GM18858 (cell line): ENCODE measurements around the gene JAK1.

Experiments used
- ATAC-seq: cut with Tn5 transposase; IDR thresholded peaks from one replicate; pipeline ENCODE4 v1.9.1; 2021; ENCODE audit not compliant: unreplicated experiment

Gene JAK1

GRCh38 chr1:64980745-64981600 lies 14.6 kb upstream of the JAK1 start:
- ATAC-seq, result no peak

GRCh38 chr1:64979358-64979757 lies 13.0 kb upstream of the JAK1 start:
- no peak for ATAC-seq

GRCh38 chr1:64976361-64976760 lies 10.0 kb upstream of the JAK1 start:
- ATAC-seq, result no peak

GRCh38 chr1:64975740-64976139 lies 9.4 kb upstream of the JAK1 start:
- ATAC-seq, result no peak

- no peak for ATAC-seq
Measured at GRCh38 chr1:64975127-64975526, 8.8 kb upstream of the JAK1 start.

- no peak for ATAC-seq
Measured at GRCh38 chr1:64974288-64974825, 8.0 kb upstream of the JAK1 start.

- ATAC-seq, result no peak
Measured at GRCh38 chr1:64973061-64973647, 6.8 kb upstream of the JAK1 start.

GRCh38 chr1:64969305-64970046 lies 3.1 kb upstream of the JAK1 start:
- no peak for ATAC-seq

GRCh38 chr1:64967381-64967780 lies 1.0 kb upstream of the JAK1 start:
- ATAC-seq, result no peak

GRCh38 chr1:64965366-64966157 lies 787 bp downstream of the JAK1 start:
- peak; percentile 26 for ATAC-seq

GRCh38 chr1:64963466-64963865 lies 2.9 kb downstream of the JAK1 start:
- no peak for ATAC-seq

- ATAC-seq, result no peak
Measured at GRCh38 chr1:64962441-64962840, 3.9 kb downstream of the JAK1 start.

- ATAC-seq, result no peak
Measured at GRCh38 chr1:64961923-64962322, 4.4 kb downstream of the JAK1 start.

- ATAC-seq, result peak; percentile 64
Measured at GRCh38 chr1:64960731-64961130, 5.6 kb downstream of the JAK1 start.

GRCh38 chr1:64959986-64960385 lies 6.4 kb downstream of the JAK1 start:
- ATAC-seq, result no peak

- peak; percentile 85 for ATAC-seq
Measured at GRCh38 chr1:64956733-64957441, 9.5 kb downstream of the JAK1 start.

- no peak for ATAC-seq
Measured at GRCh38 chr1:64956010-64956640, 10.2 kb downstream of the JAK1 start.

- ATAC-seq, result no peak
Measured at GRCh38 chr1:64955097-64956009, 11.0 kb downstream of the JAK1 start.

- ATAC-seq, result no peak
Measured at GRCh38 chr1:64953241-64953640, 13.1 kb downstream of the JAK1 start.
